Mucosa of gallbladder (tissue), 1 donor: ENCODE results near the gene OVCH1. TPM values are rescaled to one million over a fixed set of nuclear protein-coding genes. Genes with fewer than 3 reads are reported as not detected.
"Not testable (repeated sequence)": the region's sequence is repeated elsewhere in the genome, so short reads cannot be mapped to it uniquely, and the experiment has no call there.

ENCODE experiments used
- DNase-seq: peaks from one replicate; pipeline ENCODE4 v3.0.0-alpha.2; 2020; ENCODE audit warnings: low spot score
- total RNA-seq: library from RNA; stranded (reverse); gene quantifications from one replicate; pipeline ENCODE4 v1.2.1, GENCODE V29; 2021
- donor health status: DM: no; HTN: no; CAD: no.

Gene OVCH1
- total RNA-seq, 1 donor from 2014 or later, result not detected

DNA sequence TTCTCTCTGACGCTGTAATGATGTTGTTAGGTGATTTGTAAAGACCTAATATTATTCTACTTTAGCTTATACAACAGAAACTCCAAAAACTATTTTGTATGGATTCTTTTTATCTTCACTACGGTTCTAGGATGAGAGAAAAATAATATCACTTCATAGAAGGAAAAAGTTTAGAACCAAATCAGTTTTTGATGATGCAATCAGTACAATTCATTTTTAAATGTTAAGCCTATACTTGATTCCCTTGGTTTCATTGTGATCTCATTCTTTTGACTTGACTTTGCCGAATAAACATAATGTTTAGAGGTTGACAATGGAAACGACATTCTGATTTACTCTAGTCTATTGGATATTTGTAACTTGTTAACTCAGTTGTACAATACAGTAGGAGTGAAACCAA, 91.9 kb downstream of the OVCH1 start:
- DNase-seq, result no peak

DNA sequence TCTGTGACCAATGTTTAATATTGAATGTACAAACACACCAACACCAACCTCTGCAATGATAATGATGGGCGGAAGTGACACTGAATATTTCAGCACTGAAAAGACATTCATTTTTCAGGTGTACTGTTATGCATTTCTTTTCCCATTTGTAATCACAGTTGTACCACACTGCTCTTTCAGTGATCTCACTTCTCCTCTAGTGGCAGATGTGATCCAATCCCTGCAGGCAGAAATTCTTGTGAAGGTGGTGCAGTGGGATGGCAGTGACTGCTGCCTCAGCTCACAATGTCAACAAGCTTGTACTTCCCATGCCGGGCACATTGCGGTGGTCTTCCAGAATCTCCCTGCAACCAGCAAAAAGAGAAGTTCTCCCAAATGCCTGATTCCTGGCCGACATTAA, 93.5 kb downstream of the OVCH1 start:
- DNase-seq, result no peak

DNA sequence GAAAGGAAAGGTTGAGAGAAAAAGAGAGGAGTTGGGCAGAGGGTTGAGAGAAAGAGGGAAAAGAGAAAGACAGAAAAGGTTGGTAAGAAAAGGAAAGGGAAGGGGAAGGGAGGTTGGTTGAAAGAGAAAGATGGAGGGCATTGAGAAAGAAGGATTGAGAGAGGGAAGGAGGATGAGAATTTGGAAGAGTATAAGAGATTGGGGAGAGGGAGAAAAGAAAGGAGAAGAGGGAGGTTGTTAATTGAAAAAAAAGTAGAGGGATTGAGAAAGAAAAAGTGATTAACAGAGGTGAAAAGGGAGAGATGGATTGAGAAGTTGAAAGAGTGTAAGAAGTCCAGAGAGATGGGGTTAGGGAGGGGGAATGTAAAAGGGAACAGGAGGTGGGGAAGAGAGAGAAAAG, 95.0 kb downstream of the OVCH1 start:
- no peak for DNase-seq

- no peak for DNase-seq
These were observed 99.0 kb downstream of the OVCH1 start for GRCh38 chr12:29398495-29398894.

DNA sequence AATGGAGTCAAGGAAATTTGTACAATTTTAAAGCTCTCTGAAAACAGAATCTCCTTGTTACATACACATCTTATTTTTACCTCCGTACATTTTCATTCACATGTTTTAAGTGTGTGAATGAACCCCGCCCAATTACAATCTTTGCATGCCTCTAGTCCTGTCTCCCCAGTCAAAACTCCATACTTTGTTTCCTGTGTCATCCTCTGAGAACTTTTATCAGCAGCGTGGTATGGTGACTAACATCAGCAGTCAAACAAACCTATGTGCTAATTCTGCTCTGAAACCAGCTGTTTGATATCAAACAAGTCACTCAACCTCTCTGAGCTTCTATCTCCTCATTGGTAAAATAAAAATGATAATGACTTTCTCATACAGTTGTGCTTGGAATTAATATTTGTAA, 100.7 kb downstream of the OVCH1 start:
- DNase-seq, result no peak

- DNase-seq, result no peak
These were observed 102.1 kb downstream of the OVCH1 start for GRCh38 chr12:29395356-29395755.

DNA sequence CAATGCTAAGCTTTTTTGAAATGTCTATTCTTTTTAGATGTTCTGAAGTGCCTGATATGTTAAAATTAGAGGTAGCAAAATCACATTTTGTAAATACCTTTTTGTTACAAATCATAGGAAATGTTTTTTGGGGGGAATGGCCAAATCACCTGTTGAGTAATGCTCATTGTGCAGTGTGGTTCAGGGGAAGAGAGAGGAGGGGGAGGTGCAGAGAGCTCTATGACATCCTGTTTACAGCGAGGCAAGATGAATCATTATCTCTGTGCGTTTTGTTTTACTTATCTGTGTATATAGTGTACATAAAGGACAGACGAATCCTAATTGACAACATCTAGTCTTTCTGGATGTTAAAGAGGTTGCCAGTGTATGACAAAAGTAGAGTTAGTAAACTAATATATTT, 107.1 kb downstream of the OVCH1 start:
- not testable (repeated sequence) for DNase-seq

- no peak for DNase-seq
These were observed 108.1 kb downstream of the OVCH1 start for GRCh38 chr12:29389295-29389919.

DNA sequence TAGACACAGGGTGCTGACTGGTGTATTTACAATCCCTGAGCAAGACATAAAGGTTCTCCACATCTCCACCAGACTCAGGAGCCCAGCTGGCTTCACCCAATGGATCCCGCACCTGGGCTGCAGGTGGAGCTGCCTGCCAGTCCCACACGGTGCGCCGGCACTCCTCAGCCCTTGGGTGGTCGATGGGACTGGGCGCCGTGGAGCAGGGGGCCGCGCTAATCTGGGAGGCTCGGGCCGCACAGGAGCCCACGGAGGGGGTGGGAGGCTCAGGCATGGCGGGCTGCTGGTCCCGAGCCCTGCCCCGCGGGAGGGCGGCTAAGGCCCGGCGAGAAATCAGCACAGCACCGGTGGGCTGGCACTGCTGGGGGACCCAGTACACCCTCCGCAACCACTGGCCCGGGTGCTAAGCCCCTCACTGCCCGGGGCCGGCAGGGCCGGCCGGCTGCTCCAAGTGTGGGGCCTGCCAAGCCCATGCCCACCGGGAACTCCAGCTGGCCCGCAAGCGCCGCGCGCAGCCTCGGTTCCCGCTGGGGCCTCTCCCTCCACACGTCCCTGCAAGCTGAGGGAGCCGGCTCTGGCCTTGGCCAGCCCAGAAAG, 111.3 kb downstream of the OVCH1 start:
- not testable (repeated sequence) for DNase-seq

GRCh38 chr12:29385194-29385593, 112.3 kb downstream of the OVCH1 start:
- DNase-seq, result not testable (repeated sequence)

DNA sequence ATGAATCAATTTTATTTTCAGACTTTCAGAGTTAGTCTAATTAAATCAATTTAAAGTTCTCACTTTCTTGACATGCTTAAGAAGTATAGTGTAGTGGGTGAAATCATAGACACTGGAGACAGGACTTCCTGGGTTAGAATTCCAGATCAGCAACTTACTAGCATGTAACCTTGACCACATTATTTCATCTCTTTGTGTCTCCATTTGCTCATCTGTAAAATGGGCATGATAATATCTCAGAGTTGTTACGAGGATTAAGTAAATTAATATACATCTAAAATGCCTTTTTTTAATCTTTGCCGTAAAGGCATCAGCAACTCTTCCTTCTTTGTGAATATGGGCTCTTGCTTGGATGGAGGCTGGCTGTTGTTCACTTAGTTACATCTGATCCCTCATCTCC, 115.2 kb downstream of the OVCH1 start:
- no peak for DNase-seq

GRCh38 chr12:29380536-29381523, 116.7 kb downstream of the OVCH1 start, which contains the start of gene ERGIC2:
TSS of gene ERGIC2 (minus strand) at chr12:29381172. CDS start at chr12:29371633, 9,539 bp downstream.
- DNase-seq, result peak; percentile 98

Other genes with a start within 250 kb of the OVCH1 start
- gene ERGIC2, start 116.5 kb downstream of the OVCH1 start, total RNA-seq, result 74.6 TPM